Erythroblast (primary cell): ENCODE data around the gene WDR70.
A peak's percentile ranks its signal among the peaks of the same experiment; 100 is the strongest.
"Not testable (repeated sequence)": the region's sequence is repeated elsewhere in the genome, so short reads cannot be mapped to it uniquely, and the experiment has no call there.

ENCODE experiments used
- DNase-seq, 2 experiments: peaks; one replicate each; lab custom pipeline; 2025; lab: John Stamatoyannopoulos, UW
- GATA1 ChIP-seq: IDR thresholded peaks from 2 replicates; pipeline ENCODE4 v1.6.1; 2011; ENCODE audit warnings: low read depth, mild to moderate bottlenecking, control low read depth, low read length, moderate library complexity
- POLR2A ChIP-seq: IDR thresholded peaks from 2 replicates; pipeline ENCODE4 v1.6.1; 2011; ENCODE audit warnings: mild to moderate bottlenecking, low read length

WDR70 gene

DNA sequence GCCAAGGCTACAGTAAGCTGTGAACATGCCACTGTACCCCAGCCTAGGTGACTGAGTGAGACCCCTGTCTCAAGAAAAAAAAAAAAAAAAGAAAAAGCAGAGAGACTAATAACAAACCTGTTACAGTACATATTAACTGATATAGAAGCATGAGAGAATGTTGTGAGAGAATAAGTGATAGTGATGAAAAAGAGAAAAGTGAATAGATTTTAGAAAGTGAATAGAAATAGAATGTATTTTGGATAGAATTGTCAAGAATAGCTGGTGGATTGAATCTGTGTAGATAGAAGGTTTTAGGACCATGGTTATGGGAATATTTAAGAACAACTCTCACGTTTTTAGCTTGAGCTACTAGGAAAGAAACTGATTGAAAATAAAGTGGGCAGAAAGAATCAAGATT lies 135.8 kb downstream of the WDR70 start:
- TF ChIP-seq POLR2A (no peak), GATA1 (no peak)
- no peak for DNase-seq

DNA sequence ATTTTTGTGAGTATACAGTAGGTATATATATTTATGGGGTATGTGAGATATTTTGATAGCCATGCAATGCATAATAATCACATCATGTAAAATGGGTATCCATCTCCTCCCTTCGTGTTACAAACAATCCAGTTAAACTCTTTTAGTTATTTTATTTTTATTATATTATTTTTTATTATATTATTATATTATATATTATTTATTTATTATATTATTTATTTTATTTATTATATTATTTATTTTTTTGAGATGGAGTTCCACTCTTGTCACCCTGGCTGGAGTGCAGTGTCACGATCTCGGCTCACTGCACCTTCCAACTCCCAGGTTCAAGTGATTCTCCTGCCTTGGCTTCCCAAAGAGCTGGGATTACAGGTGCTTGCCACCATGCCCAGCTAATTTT lies 138.6 kb downstream of the WDR70 start:
- DNase-seq, result no peak
- TF ChIP-seq POLR2A (no peak), GATA1 (no peak)

GRCh38 chr5:37518356-37518755 lies 139.2 kb downstream of the WDR70 start:
- not testable (repeated sequence) for DNase-seq

GRCh38 chr5:37519304-37519703 lies 140.2 kb downstream of the WDR70 start:
- TF ChIP-seq GATA1 (no peak), POLR2A (no peak)
- DNase-seq, result no peak

DNA sequence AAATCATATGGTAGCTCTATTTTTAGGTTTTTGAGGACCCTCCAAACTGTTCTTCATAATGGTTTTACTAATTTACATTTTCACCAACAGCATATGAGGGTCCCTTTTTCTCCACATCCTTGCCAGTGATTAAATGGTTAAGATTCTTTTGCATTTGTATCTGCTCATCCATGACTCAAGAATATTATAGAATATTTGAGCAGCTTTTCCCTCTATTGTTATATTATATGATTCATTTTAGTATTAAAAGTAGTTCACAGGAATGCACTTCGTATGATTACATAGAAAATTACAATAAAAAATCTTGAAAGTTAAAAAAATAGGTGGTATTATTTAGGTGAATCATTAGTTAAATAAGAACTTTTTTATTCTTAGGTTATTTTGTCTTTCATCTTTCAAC lies 140.7 kb downstream of the WDR70 start:
- no peak for TF ChIP-seq POLR2A
- DNase-seq, result no peak

DNA sequence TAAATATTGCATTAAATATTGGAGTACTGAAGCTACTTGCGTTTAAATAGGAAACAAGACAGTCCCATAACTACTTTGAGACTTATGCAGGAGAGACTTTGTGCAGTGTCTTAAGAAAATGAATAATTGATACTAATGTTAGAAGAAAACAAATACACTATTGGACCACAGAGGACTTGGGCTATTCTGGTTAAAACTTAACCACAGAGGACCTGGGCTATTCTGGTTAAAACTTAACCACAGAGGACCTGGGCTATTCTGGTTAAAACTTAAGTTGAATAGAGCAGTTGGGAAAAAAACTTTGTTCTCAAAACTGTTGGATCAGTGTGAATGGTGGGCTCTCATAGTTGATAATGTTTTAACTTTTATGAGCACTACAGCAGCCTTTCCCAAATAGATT lies 141.7 kb downstream of the WDR70 start:
- DNase-seq, result no peak
- TF ChIP-seq GATA1 (no peak), POLR2A (no peak)

DNA sequence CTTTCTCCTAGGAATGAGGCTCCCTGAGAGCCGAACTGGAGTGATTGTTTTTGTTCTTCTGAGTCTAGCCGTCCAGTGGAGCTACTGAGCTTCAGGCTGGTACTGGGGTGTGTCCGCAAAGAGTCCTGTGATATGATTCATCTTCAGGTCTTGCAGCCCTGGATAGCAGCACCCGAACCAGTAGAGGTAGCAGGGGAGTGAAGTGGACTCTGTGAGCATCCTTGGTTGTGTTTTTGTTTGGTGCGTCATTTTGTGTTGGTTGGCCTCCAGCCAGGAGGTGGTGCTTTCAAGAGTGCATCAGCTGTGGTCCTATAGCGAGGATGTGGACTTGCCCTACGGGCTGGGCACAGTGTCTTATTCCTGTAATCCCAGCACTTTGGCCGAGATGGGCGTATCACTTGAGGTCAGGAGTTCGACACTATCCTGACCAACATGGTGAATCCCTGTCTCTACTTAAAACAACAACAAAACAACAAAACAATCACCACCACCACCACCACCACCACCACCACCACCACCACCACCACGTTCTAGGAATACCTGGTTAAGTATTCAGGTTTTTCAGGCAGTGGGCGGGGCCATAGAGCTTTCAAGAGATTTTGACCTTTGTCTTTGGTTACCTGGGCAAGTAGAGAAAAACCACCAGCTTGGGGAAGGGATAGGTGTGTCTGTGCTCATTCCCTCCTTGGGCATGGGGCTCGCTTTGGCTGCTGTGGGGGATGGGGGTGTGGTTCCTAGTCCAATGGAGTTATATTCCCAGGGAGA lies 154.0 kb downstream of the WDR70 start:
- DNase-seq, result no peak
- no peak for TF ChIP-seq GATA1
- TF ChIP-seq POLR2A, result no peak

- DNase-seq, result no peak
- no peak for TF ChIP-seq GATA1
- TF ChIP-seq POLR2A, result no peak
Observed at GRCh38 chr5:37533851-37534250, 154.7 kb downstream of the WDR70 start.

GRCh38 chr5:37539459-37539858 lies 160.3 kb downstream of the WDR70 start:
- TF ChIP-seq POLR2A (no peak), GATA1 (no peak)
- DNase-seq, result no peak

GRCh38 chr5:37543216-37543615 lies 164.1 kb downstream of the WDR70 start:
- no peak for DNase-seq
- TF ChIP-seq POLR2A, result no peak
- TF ChIP-seq GATA1, result no peak

- DNase-seq, result no peak
- TF ChIP-seq POLR2A (no peak), GATA1 (no peak)
Observed at GRCh38 chr5:37549411-37549810, 170.3 kb downstream of the WDR70 start.

DNA sequence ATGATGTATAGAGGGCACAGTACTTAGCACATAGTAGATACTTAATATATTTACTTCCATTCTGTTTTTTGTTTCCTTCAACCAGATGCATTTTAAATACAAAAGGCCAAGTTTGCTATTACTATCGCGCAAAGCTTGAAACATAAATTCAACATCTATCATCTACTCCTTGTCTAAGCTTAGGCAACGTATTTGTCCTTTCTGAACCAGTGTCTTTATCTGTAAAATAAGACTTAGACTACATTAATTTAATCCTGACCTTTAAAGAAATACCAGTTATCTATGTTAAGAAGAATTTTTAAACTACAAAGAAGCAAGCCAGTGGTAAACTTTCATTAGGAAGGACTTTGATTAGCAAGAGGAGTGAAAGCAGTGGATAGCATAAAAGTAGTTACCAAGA lies 173.0 kb downstream of the WDR70 start:
- TF ChIP-seq POLR2A, result no peak
- TF ChIP-seq GATA1, result no peak
- DNase-seq, result no peak

GRCh38 chr5:37552770-37553719 lies 173.9 kb downstream of the WDR70 start:
- TF ChIP-seq GATA1 (no peak), POLR2A (no peak)
- DNase-seq, result peak; percentile 51 to 79

DNA sequence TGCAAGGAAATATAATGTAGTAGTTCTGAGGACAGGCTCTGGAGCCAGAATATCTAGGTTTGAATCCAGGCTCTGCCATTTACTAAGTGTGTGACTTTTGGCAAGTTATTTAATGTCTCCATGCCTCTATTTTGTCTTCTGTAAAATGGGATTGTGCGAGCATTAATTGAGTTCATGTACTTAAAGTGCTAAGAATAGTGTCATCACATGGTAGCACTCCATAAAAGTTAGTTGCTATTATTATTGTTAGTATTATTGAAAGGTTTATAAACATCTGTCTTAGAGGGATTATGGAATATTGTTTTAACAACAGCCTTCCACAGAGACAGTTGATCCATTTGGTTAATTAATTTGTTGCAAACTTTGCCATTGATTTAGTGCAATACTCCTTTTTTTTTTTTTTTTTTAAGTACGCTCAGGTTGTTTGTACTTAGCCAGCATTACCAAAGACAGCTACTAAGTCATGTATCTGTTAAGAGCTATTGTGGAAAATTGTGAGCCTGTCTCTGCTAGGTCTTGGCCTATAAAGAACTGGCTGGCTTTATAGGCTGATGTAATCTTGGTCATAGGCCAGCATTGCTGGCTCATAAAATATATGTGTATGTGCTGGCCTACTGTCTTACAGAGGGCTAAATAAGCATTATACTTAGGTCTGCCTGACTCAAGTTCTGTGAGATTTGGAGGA lies 174.7 kb downstream of the WDR70 start:
- no peak for DNase-seq
- TF ChIP-seq GATA1 (no peak), POLR2A (no peak)
